Measurements from ENCODE around the gene P3H1.

The P3H1 gene

DNA sequence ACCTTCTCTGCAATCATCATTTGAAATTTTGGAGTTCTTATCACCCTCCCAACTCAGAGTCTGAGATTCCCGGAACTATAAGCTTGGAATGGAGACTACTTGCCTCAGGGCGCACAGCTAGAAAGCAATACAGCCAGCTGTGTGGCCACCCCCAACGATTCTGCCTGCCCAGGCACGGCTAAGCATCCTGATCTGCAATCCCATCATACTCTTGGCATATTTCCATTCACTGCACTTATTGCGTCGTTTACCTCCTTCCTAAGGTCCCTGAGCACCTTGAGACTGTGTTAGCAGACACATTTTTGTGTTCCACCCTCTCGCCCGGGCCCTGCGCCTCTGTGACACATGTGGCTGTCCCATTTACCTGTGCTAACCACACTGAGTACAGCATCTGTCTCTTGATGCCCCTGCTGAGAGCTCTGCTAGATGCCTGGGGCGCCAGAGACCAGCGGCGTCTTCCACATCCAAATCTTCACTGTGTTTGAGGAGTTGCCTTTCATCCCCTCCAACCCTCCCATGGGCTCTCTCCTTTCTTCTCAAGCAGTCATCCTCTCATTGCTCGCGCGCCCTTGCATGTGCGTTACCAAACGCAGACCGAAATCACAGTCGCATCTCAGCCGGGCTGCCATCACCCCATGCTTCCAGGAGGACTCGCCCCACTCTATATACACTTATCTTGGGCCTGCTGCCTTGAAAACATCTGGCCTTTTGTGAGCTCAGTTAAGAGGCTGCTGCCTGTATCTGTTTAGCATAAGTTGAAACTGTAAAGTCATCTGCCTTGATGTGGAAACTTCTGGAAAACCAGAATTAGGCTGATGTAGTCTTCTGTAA is 23.3 kb downstream of the P3H1 start:
- DNase-seq = no peak

DNA sequence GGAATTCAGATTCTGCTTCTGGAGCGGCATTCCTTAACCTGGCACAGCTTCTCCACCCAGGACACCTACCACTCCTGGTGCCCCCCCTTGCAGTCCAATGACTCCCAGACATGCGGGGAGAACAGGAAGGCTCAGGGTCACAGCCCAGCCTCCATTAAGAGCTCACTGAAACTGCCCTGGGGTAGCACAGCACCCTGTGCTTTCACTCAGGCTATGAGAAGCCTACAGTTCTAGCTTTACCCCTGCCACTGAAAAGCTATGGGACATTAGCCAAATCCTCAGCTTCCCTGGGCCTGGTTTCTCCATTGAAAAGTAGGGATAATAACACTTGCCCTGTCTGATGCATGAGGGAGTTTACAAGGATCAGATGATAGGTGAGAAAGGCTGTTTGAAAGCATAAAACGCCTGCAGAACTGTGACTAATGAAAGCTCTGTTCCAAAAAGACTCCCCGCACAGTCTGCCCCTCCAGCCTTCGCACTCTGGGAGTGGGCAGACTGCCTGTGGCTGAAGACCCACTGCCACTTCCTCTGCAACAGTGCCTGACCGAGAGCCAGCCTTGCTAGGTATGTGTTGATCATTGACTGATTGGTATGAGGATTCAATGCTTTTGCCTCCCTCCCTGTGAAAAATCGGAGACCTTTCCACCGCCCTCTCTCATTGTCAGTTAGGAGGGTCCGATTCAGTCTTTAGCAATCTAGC is 24.1 kb downstream of the P3H1 start:
- DNase-seq = no peak

DNA sequence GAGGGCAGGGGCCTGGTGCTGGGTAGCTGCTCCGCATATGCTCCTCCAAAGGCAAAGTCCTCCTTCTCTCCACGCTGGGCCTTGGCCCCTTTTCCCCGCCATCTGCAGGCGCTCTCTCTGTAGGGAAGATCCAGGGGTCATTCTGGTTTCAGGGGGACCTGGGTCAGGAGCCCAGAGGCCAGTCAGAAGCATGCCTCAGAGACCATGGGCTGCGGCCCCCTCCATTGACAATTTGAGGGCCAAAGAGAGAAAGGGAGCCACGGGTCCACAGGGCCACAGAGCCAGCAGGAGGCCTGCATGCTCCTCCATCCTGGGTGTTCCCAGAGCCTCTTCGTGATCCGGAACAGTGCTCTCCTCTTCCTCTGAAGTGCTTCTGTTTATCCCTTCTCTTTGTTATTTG is 24.7 kb downstream of the P3H1 start:
- no peak for DNase-seq

DNA sequence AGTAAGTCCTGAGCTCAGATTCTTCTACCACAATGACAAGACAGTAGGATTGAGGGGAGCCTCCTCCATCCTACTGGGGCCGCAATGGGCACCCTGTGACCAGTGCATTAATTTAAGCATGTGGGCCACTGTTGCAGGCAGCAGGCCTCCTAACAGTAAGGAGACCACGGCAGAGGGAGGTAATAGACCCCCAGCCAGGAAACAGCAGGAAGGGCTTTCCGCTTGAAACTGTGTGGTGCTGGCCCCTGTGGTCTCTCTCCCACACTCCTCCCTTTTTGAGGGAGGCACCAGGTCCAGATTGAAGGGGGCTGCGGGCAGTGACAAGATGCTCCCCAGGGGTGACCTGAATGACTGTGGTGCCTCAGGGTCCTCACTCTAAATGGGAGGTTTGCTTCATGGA is 25.1 kb downstream of the P3H1 start:
- DNase-seq = no peak

DNA sequence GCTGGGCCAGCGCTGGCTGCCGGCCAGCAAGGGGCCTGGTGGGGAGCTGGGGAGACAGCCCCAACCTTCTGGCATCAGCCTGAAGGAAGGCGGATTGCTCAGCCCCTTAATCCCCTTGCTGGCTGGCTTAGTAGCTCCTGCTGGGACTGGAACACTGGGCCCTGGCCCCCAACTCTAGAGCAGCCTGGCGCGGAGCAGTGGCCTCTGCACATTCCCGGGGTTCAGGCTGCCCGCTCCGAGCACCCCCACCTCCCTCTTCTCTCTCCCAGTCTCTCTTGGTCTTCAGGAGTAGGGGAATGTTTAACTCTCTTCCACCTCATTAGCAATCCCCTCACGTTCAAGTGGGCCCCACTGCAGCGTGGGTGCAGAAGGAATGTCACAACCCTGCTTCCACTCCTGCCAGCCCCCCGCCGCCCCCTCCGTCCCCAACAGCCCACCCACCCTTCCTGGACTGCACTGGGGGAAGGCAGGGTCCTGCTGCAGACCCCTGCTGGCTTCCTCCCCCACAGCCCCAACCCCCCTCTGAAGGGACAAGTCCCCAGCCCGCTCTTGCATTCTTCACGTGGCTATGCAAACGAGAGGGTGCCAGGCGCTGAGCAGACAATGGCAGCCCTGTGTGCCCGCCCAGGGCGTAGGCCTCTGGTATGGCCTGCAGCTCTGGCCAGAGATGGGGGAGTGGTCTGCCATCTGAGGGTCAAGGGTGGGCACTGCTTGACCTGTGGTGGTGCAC is 25.8 kb downstream of the P3H1 start:
- DNase-seq = no peak

DNA sequence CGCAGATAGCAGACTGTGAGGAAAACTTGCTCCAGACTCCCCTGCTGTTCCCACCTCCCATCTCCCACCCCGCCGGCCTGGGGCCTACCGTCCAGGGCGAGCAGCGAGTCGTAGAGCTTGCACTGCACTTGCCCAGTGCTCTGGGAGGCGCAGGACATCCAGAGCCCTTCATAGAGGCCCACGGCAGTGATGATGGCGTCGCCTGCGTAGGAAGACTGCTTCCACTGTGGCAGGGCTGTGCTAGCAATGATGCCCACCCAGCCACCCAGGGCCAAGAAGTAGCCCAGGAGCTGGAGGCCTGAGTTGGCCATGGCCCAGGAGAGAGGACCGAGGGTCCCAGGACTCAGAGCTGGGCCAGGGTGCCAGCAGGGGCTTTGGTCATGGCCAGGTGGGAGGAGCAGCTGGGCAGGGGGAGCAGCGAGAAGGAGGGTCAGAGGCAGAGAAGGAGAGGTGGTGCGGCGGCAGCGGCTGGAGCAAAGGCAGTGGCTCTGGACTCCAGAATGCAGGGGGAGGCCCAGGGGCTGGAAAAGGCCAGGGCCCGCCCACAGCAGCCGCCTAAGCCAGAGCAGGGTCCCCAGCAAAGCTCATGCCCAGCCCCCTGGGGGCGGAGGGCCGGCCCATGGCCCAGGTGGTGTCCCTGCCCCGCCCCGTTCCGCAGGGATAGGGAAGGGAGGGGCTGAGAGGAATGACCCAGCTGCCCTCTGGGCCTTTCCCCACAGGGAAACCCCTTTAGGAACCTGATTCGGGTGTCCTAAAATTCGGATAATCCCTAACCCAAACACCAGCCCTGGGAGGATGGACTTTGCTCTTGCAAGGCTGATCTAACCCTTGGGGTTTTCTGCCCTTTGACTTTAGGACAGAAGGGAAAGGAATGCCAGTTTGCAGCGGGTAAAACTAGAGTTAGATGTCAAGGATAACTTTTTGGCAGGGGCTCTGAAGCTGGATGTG is 26.8 kb downstream of the P3H1 start, which contains the start of gene CLDN19:
TSS of gene CLDN19 (minus strand) at position 484 of the 948 bp plus-strand sequence. CDS start at position 311, 173 bp downstream.
- no peak for DNase-seq

- no peak for DNase-seq
These were observed 28.1 kb downstream of the P3H1 start for GRCh38 chr1:42738678-42739226.

- no peak for DNase-seq
These were observed 28.7 kb downstream of the P3H1 start for GRCh38 chr1:42737986-42738677.

DNA sequence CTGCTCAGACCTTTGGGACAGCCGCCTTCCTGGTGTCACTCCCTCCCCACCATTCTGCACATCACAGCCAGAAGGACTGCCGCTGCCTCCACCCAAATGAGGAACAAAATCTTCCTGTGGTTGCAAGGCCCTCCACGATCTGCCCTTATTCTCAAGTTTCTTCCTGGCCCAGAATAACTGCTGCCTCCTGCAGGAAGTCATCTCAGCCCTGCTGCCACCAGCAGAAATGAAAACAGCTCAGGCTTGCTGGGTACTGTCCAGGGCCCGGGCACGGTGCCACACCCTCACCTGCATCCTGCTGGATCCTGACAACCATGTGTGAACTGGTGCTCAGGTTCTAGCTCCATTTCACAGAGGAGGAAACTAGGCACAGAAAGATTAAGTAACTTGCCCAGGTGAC is 29.6 kb downstream of the P3H1 start:
- peak; percentile 16 for DNase-seq

GRCh38 chr1:42736571-42737200 is 30.1 kb downstream of the P3H1 start:
- no peak for DNase-seq

DNA sequence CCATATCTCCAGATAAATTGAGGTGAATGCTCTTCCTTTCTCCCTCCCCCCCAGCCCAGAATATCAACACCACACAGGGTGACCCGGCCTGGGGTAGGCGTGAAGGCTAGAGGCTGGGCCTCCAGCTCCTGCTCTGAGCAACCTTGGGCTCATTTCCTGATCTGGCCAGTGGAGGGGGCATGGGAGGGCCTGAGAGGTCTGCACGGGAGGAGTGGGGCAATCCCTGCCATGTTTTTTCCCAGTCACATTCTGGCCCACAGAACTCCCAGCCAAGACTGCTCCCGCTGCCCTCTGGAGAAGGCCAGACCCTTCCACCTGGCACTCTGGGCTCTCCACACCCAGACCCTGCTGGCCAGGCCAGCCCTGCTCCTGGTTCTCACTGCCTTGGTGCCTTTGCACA is 30.7 kb downstream of the P3H1 start:
- DNase-seq = no peak

- no peak for DNase-seq
These were observed 31.2 kb downstream of the P3H1 start for GRCh38 chr1:42735477-42736105.

GRCh38 chr1:42735056-42735455 is 31.8 kb downstream of the P3H1 start:
- no peak for DNase-seq

GRCh38 chr1:42734201-42735035 is 32.4 kb downstream of the P3H1 start:
- no peak for DNase-seq

- DNase-seq = no peak
These were observed 33.2 kb downstream of the P3H1 start for GRCh38 chr1:42733415-42734200.

GRCh38 chr1:42732126-42732680 is 34.6 kb downstream of the P3H1 start:
- no peak for DNase-seq

DNA sequence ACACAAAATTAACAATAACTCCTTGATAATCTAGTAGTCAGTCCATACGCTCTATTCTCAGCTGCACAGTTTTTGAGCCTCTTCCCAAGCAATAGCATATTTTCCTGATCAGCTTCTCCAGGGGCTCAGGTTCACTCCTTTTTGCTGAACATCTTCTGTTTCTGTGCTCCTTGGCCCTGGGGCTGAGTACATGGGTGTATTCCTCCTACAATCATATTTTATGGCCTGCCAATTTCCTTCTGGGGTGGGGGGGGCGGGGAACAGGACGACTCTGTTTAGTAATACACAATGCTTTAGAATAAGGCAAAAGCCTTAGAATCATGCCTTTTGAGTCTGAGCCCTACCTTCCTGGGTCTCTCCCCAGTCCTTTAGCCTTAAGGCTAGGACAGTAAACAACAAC is 35.2 kb downstream of the P3H1 start:
- no peak for DNase-seq

DNA sequence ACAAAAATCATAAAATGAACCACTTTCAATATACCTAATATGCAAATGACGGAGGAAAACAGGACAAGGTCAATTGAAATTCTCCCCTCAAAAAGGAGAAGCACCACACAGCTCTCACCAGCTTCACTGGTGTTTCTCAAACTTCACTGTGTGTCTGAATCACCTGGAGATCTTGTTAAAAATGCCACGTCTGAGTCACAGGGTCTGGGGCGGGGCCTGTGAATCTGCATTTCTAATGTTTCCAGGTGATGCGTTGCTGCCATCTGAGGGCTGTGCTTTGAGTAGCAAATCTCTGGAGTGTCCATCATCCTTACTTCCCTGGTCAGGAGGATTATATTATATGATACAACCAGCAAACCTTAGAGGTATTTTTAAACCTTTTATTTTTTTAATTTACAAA is 35.8 kb downstream of the P3H1 start:
- DNase-seq = peak; percentile 11
